K562 (cell line): Measurements from ENCODE around the gene TMIGD2. TPM values are rescaled to one million over a fixed set of nuclear protein-coding genes. Genes with fewer than 3 reads are reported as not detected.
A peak's percentile ranks its signal among the peaks of the same experiment; 100 is the strongest.

Experiments used
- BRF1 ChIP-seq: IDR thresholded peaks from 3 replicates; pipeline ENCODE4 v1.6.1; 2011; ENCODE audit warnings: borderline replicate concordance, mild to moderate bottlenecking; ENCODE audit not compliant: insufficient read length; ENCODE audit errors: extremely low read depth
- CAMTA2 ChIP-seq: fragments of 250-450 bp; sonication (Bioruptor Pico); conservative IDR thresholded peaks from 2 replicates; pipeline ENCODE4 v1.5.1; 2022
- CHD1 ChIP-seq: fragments of 200-600 bp; sonication (generic); IDR thresholded peaks from one replicate; pipeline ENCODE4 v1.6.1; 2012; ENCODE audit warnings: mild to moderate bottlenecking, moderate library complexity, low read length, inconsistent platforms
- COPS2 ChIP-seq: fragments of 450-650 bp; conservative IDR thresholded peaks from 2 replicates; pipeline ENCODE4 v1.6.1; 2016; ENCODE audit warnings: mild to moderate bottlenecking, moderate library complexity
- CTBP1 ChIP-seq: fragments of 450-650 bp; IDR thresholded peaks from 2 replicates; pipeline ENCODE4 v1.6.1; 2016; ENCODE audit warnings: borderline replicate concordance
- FOSL1 ChIP-seq: fragments of 200-800 bp; sonication (Bioruptor generic); conservative IDR thresholded peaks from 2 replicates; pipeline ENCODE4 v1.6.1; 2016; ENCODE audit warnings: missing genetic modification characterization, missing compliant biosample characterization
- HCFC1 ChIP-seq: IDR thresholded peaks from 2 replicates; pipeline ENCODE4 v1.6.1; 2012; ENCODE audit warnings: low read depth, low read length, improper control_type of control experiment
- HDAC8 ChIP-seq: fragments of 450-650 bp; IDR thresholded peaks from 2 replicates; pipeline ENCODE4 v1.6.1; 2016; ENCODE audit warnings: mild to moderate bottlenecking, missing genetic modification characterization, moderate library complexity, missing compliant biosample characterization
- HLTF ChIP-seq: fragments of 450-650 bp; IDR thresholded peaks from 2 replicates; pipeline ENCODE4 v1.6.1; 2016
- KDM5B ChIP-seq: fragments of 200-600 bp; sonication (generic); IDR thresholded peaks from 2 replicates; pipeline ENCODE4 v1.6.1; 2012; ENCODE audit warnings: low read depth, mild to moderate bottlenecking, moderate library complexity, low read length, control low read depth, inconsistent platforms; ENCODE audit not compliant: insufficient replicate concordance
- KHSRP ChIP-seq: fragments of 450-650 bp; IDR thresholded peaks from 2 replicates; pipeline ENCODE4 v1.6.1; 2017
- MAX ChIP-seq: sonication (generic); formaldehyde crosslinking; IDR thresholded peaks from 2 replicates; pipeline ENCODE4 v1.9.0; 2022; ENCODE audit warnings: mild to moderate bottlenecking, missing genetic modification reagents
- NBN ChIP-seq: fragments of 450-650 bp; IDR thresholded peaks from 2 replicates; pipeline ENCODE4 v1.6.1; 2016; ENCODE audit warnings: low read depth, mild to moderate bottlenecking
- PCBP1 ChIP-seq: fragments of 200-400 bp; formaldehyde crosslinking; IDR thresholded peaks from 2 replicates; pipeline ENCODE4 v1.6.1; 2018; ENCODE audit warnings: mild to moderate bottlenecking, low read depth, low read length; ENCODE audit not compliant: poor library complexity, severe bottlenecking
- POLR2AphosphoS2 ChIP-seq: IDR thresholded peaks from 2 replicates; pipeline ENCODE4 v1.6.1; 2012; ENCODE audit warnings: low read length, improper control_type of control experiment
- PRDM10 ChIP-seq: fragments of 450-650 bp; IDR thresholded peaks from 2 replicates; pipeline ENCODE4 v1.6.1; 2018; ENCODE audit not compliant: partially characterized antibody
- PRPF4 ChIP-seq: fragments of 200-400 bp; formaldehyde crosslinking; IDR thresholded peaks from one replicate; pipeline ENCODE4 v1.6.1; 2017; ENCODE audit warnings: low read length, low read depth, mild to moderate bottlenecking; ENCODE audit not compliant: insufficient read depth, poor library complexity, severe bottlenecking
- RAD21 ChIP-seq, 2 experiments: fragments of 250-450 bp in 1 of 2; fragments of 450-650 bp in 1 of 2; sonication (Bioruptor Pico) in 1 of 2; formaldehyde crosslinking in 1 of 2; IDR thresholded peaks in 1 of 2; conservative IDR thresholded peaks in 1 of 2; 2 replicates each; pipeline versions ENCODE4 v1.4.0 to v1.8.0; 2020 to 2022; ENCODE audit warnings: mild to moderate bottlenecking in 2 of 2, moderate library complexity in 1 of 2
- SAP30 ChIP-seq: fragments of 200-600 bp; sonication (generic); IDR thresholded peaks from 2 replicates; pipeline ENCODE4 v1.6.1; 2012; ENCODE audit warnings: borderline replicate concordance, low read depth, mild to moderate bottlenecking, moderate library complexity, low read length, control low read depth, inconsistent platforms; ENCODE audit not compliant: insufficient read depth, poor library complexity, severe bottlenecking
- SRSF7 ChIP-seq: fragments of 200-400 bp; formaldehyde crosslinking; optimal IDR thresholded peaks from 2 replicates; pipeline ENCODE3; 2017; ENCODE audit warnings: mild to moderate bottlenecking, low read depth, low read length
- TRIM28 ChIP-seq: fragments of 450-650 bp; IDR thresholded peaks from 2 replicates; pipeline ENCODE4 v1.6.1; 2017
- YY1 ChIP-seq, 3 experiments: IDR thresholded peaks; 2 replicates each; pipeline ENCODE4 v1.6.1; 2011; ENCODE audit warnings: low read length in 2 of 3, mild to moderate bottlenecking in 2 of 3, moderate library complexity in 2 of 3, borderline replicate concordance in 1 of 3, control low read depth in 1 of 3, low read depth in 1 of 3; ENCODE audit not compliant: insufficient read depth in 3 of 3, insufficient replicate concordance in 2 of 3, control insufficient read depth in 1 of 3, insufficient read length in 1 of 3; ENCODE audit errors: extremely low read depth in 1 of 3
- ZFX ChIP-seq: sonication (generic); formaldehyde crosslinking; IDR thresholded peaks from 2 replicates; pipeline ENCODE4 v1.8.0; 2022; ENCODE audit warnings: mild to moderate bottlenecking, missing genetic modification reagents, moderate library complexity
- ZNF232 ChIP-seq: sonication (generic); formaldehyde crosslinking; IDR thresholded peaks from 2 replicates; pipeline ENCODE4 v1.8.0; 2022; ENCODE audit warnings: mild to moderate bottlenecking, missing genetic modification reagents
- ZNF589 ChIP-seq: fragments of 200-800 bp; sonication (Bioruptor generic); IDR thresholded peaks from 2 replicates; pipeline ENCODE4 v1.6.1; 2016; ENCODE audit warnings: low read depth, missing genetic modification characterization, missing compliant biosample characterization
- polyA plus RNA-seq, 8 experiments: library from polyadenylated mRNA; depleted of rRNA in 4 of 8; stranded (reverse) in 5 of 8; unstranded in 3 of 8; fragments of >200 nt; fragmentation: Nextera tagmentation in 2 of 8; fragmentation: Illumina TruSeq in 1 of 8; extraction: Ambion mirVana in 2 of 8; extraction: Trizol in 1 of 8; gene quantifications; 2 replicates each; pipeline versions ENCODE4 v1.2.1 to v1.2.3, GENCODE V29; 2011 to 2014; ENCODE audit warnings: inconsistent platforms in 1 of 8, missing spikeins in 1 of 8
- total RNA-seq, 7 experiments: library from RNA; depleted of rRNA in 6 of 7; stranded (reverse); fragments of >200 nt in 6 of 7; fragmentation: Illumina TruSeq in 2 of 7; extraction: Trizol in 2 of 7; gene quantifications; 2 replicates each; pipeline versions ENCODE4 v1.2.1 to v1.2.3, GENCODE V29; 2011 to 2021; ENCODE audit warnings: low replicate concordance in 1 of 7

The TMIGD2 gene
- total and polyA plus RNA-seq, 9 of the 15 experiments (the other 6 are each of a cell fraction or from before 2014, with no cell fraction given), result not detected

DNA sequence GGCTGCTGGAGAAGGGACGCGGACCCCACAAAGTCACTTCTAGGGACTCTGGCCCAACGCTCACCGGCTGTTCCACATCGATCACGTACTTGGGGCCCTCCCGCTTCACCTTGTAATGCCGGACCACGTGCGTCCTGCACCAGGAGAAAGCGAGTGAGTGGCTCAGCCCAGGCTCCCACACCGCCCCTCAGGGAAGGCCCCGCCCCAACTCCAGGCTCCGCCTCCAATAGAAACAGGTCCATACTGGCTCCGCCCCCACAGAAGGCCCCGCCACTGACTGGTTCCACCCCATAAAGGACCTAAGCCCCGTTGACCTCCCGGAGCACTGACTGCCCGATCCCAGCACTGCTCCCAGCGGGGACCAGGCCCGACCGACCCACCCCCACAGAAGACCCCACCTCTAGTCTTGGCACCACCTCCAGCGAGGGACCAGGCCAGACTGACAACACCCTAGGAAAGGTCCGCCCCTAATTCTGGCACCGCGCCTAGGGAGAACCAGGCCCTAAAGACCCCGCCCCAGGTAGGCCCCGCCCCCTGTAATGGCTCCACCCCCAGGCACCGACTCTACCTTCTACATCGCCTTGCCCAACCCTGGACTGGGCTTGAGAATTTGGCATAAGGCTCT is 25.2 kb upstream of the TMIGD2 start (continued):
- TF ChIP-seq PRDM10, result peak; percentile 92
- no peak for TF ChIP-seq HLTF
- no peak for TF ChIP-seq PCBP1
- TF ChIP-seq SAP30, result peak; percentile 90
- peak; percentile 63; the same call in 1 of the 2 replicates for TF ChIP-seq ZFX
- TF ChIP-seq CTBP1, result no peak; the same call in 1 of the 2 replicates
- no peak for TF ChIP-seq COPS2
- no peak for TF ChIP-seq ZNF589 (CRISPR knock-in tag)
- peak; percentile 69 for TF ChIP-seq KDM5B
- 0 out of 2 replicates have a peak, but pooled peaks have one; percentile 47 for TF ChIP-seq HDAC8
- peak in 1 of 3 experiments; percentile 45 for TF ChIP-seq YY1 (IDR thresholded peaks at IDR 0.05; ENCODE audit: borderline replicate concordance in 1 of 3, control insufficient read depth in 1 of 3, extremely low read depth in 1 of 3, insufficient read depth in 3 of 3, insufficient read length in 1 of 3, insufficient replicate concordance in 2 of 3, low read depth in 1 of 3, low read length in 2 of 3)
- no peak for TF ChIP-seq TRIM28
- TF ChIP-seq BRF1, result no peak
- TF ChIP-seq FOSL1 (tag), result 0 out of 2 replicates have a peak, but pooled peaks have one; percentile 18
- TF ChIP-seq MAX, result peak; percentile 98
- no peak for TF ChIP-seq SRSF7
- TF ChIP-seq PRPF4, result no peak
- TF ChIP-seq CAMTA2 (CRISPR knock-in tag), result no peak
- 0 out of 2 replicates have a peak, but pooled peaks have one; percentile 11 for TF ChIP-seq NBN
- no peak for TF ChIP-seq ZNF232 (CRISPR knock-in tag)
- no peak for TF ChIP-seq POLR2AphosphoS2
- TF ChIP-seq CHD1, result no peak
- TF ChIP-seq HCFC1, result no peak
- TF ChIP-seq KHSRP, result no peak
- no peak for TF ChIP-seq RAD21 (CRISPR knock-in tag; conservative IDR thresholded peaks at IDR 0.05 in 1 of 2, IDR thresholded peaks at IDR 0.05 in 1 of 2)
